K562 treated with DMSO at 1 percent for 12 hours (cell line): ENCODE measurements around the gene TBC1D1. TPM values are rescaled to one million over a fixed set of nuclear protein-coding genes. Genes with fewer than 3 reads are reported as not detected.

Experiments used
- total RNA-seq: library from RNA; unstranded; fragments of 300-600 nt; gene quantifications from 2 replicates; pipeline ENCODE4 v1.2.3, GENCODE V29; 2022; ENCODE audit not compliant: insufficient read depth

The TBC1D1 gene, protein sequence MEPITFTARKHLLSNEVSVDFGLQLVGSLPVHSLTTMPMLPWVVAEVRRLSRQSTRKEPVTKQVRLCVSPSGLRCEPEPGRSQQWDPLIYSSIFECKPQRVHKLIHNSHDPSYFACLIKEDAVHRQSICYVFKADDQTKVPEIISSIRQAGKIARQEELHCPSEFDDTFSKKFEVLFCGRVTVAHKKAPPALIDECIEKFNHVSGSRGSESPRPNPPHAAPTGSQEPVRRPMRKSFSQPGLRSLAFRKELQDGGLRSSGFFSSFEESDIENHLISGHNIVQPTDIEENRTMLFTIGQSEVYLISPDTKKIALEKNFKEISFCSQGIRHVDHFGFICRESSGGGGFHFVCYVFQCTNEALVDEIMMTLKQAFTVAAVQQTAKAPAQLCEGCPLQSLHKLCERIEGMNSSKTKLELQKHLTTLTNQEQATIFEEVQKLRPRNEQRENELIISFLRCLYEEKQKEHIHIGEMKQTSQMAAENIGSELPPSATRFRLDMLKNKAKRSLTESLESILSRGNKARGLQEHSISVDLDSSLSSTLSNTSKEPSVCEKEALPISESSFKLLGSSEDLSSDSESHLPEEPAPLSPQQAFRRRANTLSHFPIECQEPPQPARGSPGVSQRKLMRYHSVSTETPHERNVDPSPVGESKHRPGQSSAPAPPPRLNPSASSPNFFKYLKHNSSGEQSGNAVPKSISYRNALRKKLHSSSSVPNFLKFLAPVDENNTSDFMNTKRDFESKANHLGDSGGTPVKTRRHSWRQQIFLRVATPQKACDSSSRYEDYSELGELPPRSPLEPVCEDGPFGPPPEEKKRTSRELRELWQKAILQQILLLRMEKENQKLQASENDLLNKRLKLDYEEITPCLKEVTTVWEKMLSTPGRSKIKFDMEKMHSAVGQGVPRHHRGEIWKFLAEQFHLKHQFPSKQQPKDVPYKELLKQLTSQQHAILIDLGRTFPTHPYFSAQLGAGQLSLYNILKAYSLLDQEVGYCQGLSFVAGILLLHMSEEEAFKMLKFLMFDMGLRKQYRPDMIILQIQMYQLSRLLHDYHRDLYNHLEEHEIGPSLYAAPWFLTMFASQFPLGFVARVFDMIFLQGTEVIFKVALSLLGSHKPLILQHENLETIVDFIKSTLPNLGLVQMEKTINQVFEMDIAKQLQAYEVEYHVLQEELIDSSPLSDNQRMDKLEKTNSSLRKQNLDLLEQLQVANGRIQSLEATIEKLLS (N-terminal part only)
- 3.0 and 9.2 TPM in 2 replicates for total RNA-seq

DNA sequence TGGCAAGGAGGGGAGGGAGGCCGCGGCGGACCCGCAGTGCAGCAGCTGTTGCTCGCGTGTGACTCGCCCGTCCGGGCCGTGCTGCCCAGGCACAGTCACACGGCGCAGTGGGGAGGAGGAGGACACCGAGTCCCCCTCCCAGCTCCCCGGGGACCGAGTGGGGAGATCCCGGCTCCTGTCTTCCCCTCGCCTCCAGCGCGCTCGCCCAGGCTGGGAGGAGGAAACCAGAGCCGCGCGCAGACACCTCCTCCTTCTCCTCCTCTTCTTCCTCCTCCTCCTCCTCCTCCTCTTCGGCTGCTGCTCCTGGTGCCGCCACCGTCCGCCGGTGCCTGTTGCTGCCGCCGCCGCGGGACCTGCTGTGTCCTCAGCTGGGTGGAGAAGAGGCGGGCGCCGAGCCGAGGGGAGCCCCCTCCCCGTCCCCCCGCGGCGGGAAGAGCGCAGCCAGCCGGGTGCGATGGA is at the start of gene TBC1D1:
TBC1D1 (plus strand) TSS at position 284 of the 459 bp plus-strand sequence. CDS start 11,012 bp downstream, outside the sequence.

DNA sequence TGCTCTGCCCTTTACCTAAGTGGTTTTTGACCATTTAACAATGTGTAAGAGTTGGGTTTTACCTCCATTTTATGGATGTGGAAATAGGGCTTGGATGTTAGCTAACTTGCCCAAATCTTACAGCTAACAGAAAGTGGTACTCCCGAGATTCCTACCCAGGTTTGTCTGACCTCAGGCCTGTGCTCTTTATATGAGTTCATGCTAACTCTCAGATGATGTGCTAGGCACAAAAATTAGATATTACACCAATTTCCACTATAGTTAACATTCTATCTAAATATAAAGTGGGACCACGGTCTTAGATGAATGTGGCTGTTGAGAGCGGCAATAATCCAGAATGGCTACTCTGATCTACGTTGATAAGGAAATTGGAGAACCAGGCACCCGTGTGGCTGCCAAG is 69.2 kb downstream of the TBC1D1 start, which contains the start of gene PTTG2:
PTTG2 (plus strand) TSS at position 301 of the 400 bp plus-strand sequence; CDS start at position 338, 37 bp downstream.

Other genes starting within 250 kb of the TBC1D1 start
- 1.3 TPM in 1 of 2 replicates, not detected in the other for gene RELL1, start 204.7 kb upstream of the TBC1D1 start, total RNA-seq
- gene PGM2, start 64.4 kb upstream of the TBC1D1 start, total RNA-seq, result 10.2 and 20.1 TPM in 2 replicates
- not detected in 2 replicates for gene PTTG2, start 69.3 kb downstream of the TBC1D1 start, total RNA-seq